Measurements from ENCODE around the gene UTP14A.

Gene UTP14A

GRCh38 chrX:129925305-129926092 is 19.5 kb downstream of the UTP14A start:
- Histone ChIP-seq H3K9me3 (ENCODE audit: control insufficient read depth in 1 of 2, low read length in 2 of 2) (no peaks in the 10 kb centered on the region), H3K4me3 (ENCODE audit: low read depth in 1 of 2, low read length in 2 of 2) (no peak overlapping the region), H3K36me3 (ENCODE audit: control insufficient read depth in 1 of 2, insufficient read depth in 2 of 2, low read length in 2 of 2) (peaks cover 7 to 46% of the 10 kb centered on the region in 2 donors), H3K4me1 (ENCODE audit: control insufficient read depth in 1 of 2, insufficient read depth in 2 of 2, low read length in 2 of 2) (no peaks in the 10 kb centered on the region), H3K27ac (ENCODE audit: low read depth, low read length) (no peak overlapping the region), H3K27me3 (ENCODE audit: control insufficient read depth in 1 of 2, insufficient read depth in 2 of 2, low read length in 2 of 2) (no peaks in the 10 kb centered on the region), H3K9ac (ENCODE audit: low read depth in 1 of 2, low read length in 2 of 2) (no peak overlapping the region)

GRCh38 chrX:129930941-129931410 is 25.0 kb downstream of the UTP14A start:
- Histone ChIP-seq H3K27ac (ENCODE audit: low read depth, low read length) (no peak overlapping the region), H3K36me3 (ENCODE audit: control insufficient read depth in 1 of 2, insufficient read depth in 2 of 2, low read length in 2 of 2) (peaks cover 7 to 19% of the 10 kb centered on the region in 2 donors), H3K9me3 (ENCODE audit: control insufficient read depth in 1 of 2, low read length in 2 of 2) (no peaks in the 10 kb centered on the region), H3K4me3 (ENCODE audit: low read depth in 1 of 2, low read length in 2 of 2) (peak overlapping the region; percentile 65 to 75), H3K9ac (ENCODE audit: low read depth in 1 of 2, low read length in 2 of 2) (peak overlapping the region; percentile 54 to 81), H3K27me3 (ENCODE audit: control insufficient read depth in 1 of 2, insufficient read depth in 2 of 2, low read length in 2 of 2) (no peaks in the 10 kb centered on the region), H3K4me1 (ENCODE audit: control insufficient read depth in 1 of 2, insufficient read depth in 2 of 2, low read length in 2 of 2) (no peaks in the 10 kb centered on the region)

- Histone ChIP-seq H3K4me3 (ENCODE audit: low read depth in 1 of 2, low read length in 2 of 2) (peak overlapping the region; percentile 66 to 75), H3K36me3 (ENCODE audit: control insufficient read depth in 1 of 2, insufficient read depth in 2 of 2, low read length in 2 of 2) (peaks cover 7 to 15% of the 10 kb centered on the region in 2 donors), H3K9ac (ENCODE audit: low read depth in 1 of 2, low read length in 2 of 2) (peak overlapping the region; percentile 54 to 81)
Measured at GRCh38 chrX:129931411-129932015, 25.5 kb downstream of the UTP14A start.

GRCh38 chrX:129932016-129932820 is 26.3 kb downstream of the UTP14A start:
- H3K9me3 ChIP-seq (ENCODE audit: control insufficient read depth in 1 of 2, low read length in 2 of 2), result no peaks in the 10 kb centered on the region
- H3K9ac ChIP-seq (ENCODE audit: low read depth in 1 of 2, low read length in 2 of 2), result peak overlapping the region; percentile 51 to 81
- peak overlapping the region; percentile 66 to 69 for H3K4me3 ChIP-seq (ENCODE audit: low read depth in 1 of 2, low read length in 2 of 2)
- H3K27me3 ChIP-seq (ENCODE audit: control insufficient read depth in 1 of 2, insufficient read depth in 2 of 2, low read length in 2 of 2), result no peaks in the 10 kb centered on the region
- H3K36me3 ChIP-seq (ENCODE audit: control insufficient read depth in 1 of 2, insufficient read depth in 2 of 2, low read length in 2 of 2), result peaks cover 4 to 8% of the 10 kb centered on the region in 2 donors
- peak overlapping the region; percentile 81 for H3K27ac ChIP-seq (ENCODE audit: low read depth, low read length)
- H3K4me1 ChIP-seq (ENCODE audit: control insufficient read depth in 1 of 2, insufficient read depth in 2 of 2, low read length in 2 of 2), result no peaks in the 10 kb centered on the region

More at GRCh38 chrX:129931411-129932015, 25.5 kb downstream of the UTP14A start:
- no peaks in the 10 kb centered on the region for H3K9me3 ChIP-seq (ENCODE audit: control insufficient read depth in 1 of 2, low read length in 2 of 2)
- no peaks in the 10 kb centered on the region for H3K4me1 ChIP-seq (ENCODE audit: control insufficient read depth in 1 of 2, insufficient read depth in 2 of 2, low read length in 2 of 2)
- peak overlapping the region; percentile 81 for H3K27ac ChIP-seq (ENCODE audit: low read depth, low read length)
- H3K27me3 ChIP-seq (ENCODE audit: control insufficient read depth in 1 of 2, insufficient read depth in 2 of 2, low read length in 2 of 2), result no peaks in the 10 kb centered on the region

GRCh38 chrX:129932821-129933321 is 26.9 kb downstream of the UTP14A start:
- no peaks in the 10 kb centered on the region for H3K27me3 ChIP-seq (ENCODE audit: control insufficient read depth in 1 of 2, insufficient read depth in 2 of 2, low read length in 2 of 2)
- H3K27ac ChIP-seq (ENCODE audit: low read depth, low read length), result no peak overlapping the region
- H3K4me1 ChIP-seq (ENCODE audit: control insufficient read depth in 1 of 2, insufficient read depth in 2 of 2, low read length in 2 of 2), result no peaks in the 10 kb centered on the region
- H3K9me3 ChIP-seq (ENCODE audit: control insufficient read depth in 1 of 2, low read length in 2 of 2), result no peaks in the 10 kb centered on the region
- H3K36me3 ChIP-seq (ENCODE audit: control insufficient read depth in 1 of 2, insufficient read depth in 2 of 2, low read length in 2 of 2), result peaks cover 4 to 5% of the 10 kb centered on the region in 2 donors
- peak overlapping the region; percentile 35 to 40 for H3K4me3 ChIP-seq (ENCODE audit: low read depth in 1 of 2, low read length in 2 of 2)
- H3K9ac ChIP-seq (ENCODE audit: low read depth in 1 of 2, low read length in 2 of 2), result peak overlapping the region in 1 of 2 donors; percentile 51

- no peak overlapping the region for H3K27ac ChIP-seq (ENCODE audit: low read depth, low read length)
- H3K4me1 ChIP-seq (ENCODE audit: control insufficient read depth in 1 of 2, insufficient read depth in 2 of 2, low read length in 2 of 2), result no peaks in the 10 kb centered on the region
- no peak overlapping the region for H3K4me3 ChIP-seq (ENCODE audit: low read depth in 1 of 2, low read length in 2 of 2)
- peaks cover 4 to 5% of the 10 kb centered on the region in 2 donors for H3K36me3 ChIP-seq (ENCODE audit: control insufficient read depth in 1 of 2, insufficient read depth in 2 of 2, low read length in 2 of 2)
- H3K9ac ChIP-seq (ENCODE audit: low read depth in 1 of 2, low read length in 2 of 2), result no peak overlapping the region
- no peaks in the 10 kb centered on the region for H3K9me3 ChIP-seq (ENCODE audit: control insufficient read depth in 1 of 2, low read length in 2 of 2)
- H3K27me3 ChIP-seq (ENCODE audit: control insufficient read depth in 1 of 2, insufficient read depth in 2 of 2, low read length in 2 of 2), result no peaks in the 10 kb centered on the region
Measured at GRCh38 chrX:129933700-129934099, 27.7 kb downstream of the UTP14A start.

GRCh38 chrX:129934461-129934860 is 28.5 kb downstream of the UTP14A start:
- H3K4me1 ChIP-seq (ENCODE audit: control insufficient read depth in 1 of 2, insufficient read depth in 2 of 2, low read length in 2 of 2), result no peaks in the 10 kb centered on the region
- H3K27ac ChIP-seq (ENCODE audit: low read depth, low read length), result no peak overlapping the region
- H3K4me3 ChIP-seq (ENCODE audit: low read depth in 1 of 2, low read length in 2 of 2), result no peak overlapping the region
- H3K9ac ChIP-seq (ENCODE audit: low read depth in 1 of 2, low read length in 2 of 2), result no peak overlapping the region
- peaks cover 0 to 5% of the 10 kb centered on the region in 2 donors for H3K36me3 ChIP-seq (ENCODE audit: control insufficient read depth in 1 of 2, insufficient read depth in 2 of 2, low read length in 2 of 2)
- H3K27me3 ChIP-seq (ENCODE audit: control insufficient read depth in 1 of 2, insufficient read depth in 2 of 2, low read length in 2 of 2), result no peaks in the 10 kb centered on the region
- H3K9me3 ChIP-seq (ENCODE audit: control insufficient read depth in 1 of 2, low read length in 2 of 2), result no peaks in the 10 kb centered on the region

GRCh38 chrX:129934952-129935351 is 29.0 kb downstream of the UTP14A start:
- Histone ChIP-seq H3K27ac (ENCODE audit: low read depth, low read length) (no peak overlapping the region), H3K9me3 (ENCODE audit: control insufficient read depth in 1 of 2, low read length in 2 of 2) (no peaks in the 10 kb centered on the region), H3K4me1 (ENCODE audit: control insufficient read depth in 1 of 2, insufficient read depth in 2 of 2, low read length in 2 of 2) (no peaks in the 10 kb centered on the region), H3K9ac (ENCODE audit: low read depth in 1 of 2, low read length in 2 of 2) (no peak overlapping the region), H3K4me3 (ENCODE audit: low read depth in 1 of 2, low read length in 2 of 2) (no peak overlapping the region), H3K27me3 (ENCODE audit: control insufficient read depth in 1 of 2, insufficient read depth in 2 of 2, low read length in 2 of 2) (no peaks in the 10 kb centered on the region), H3K36me3 (ENCODE audit: control insufficient read depth in 1 of 2, insufficient read depth in 2 of 2, low read length in 2 of 2) (peaks cover 0 to 2% of the 10 kb centered on the region in 2 donors)

- H3K27ac ChIP-seq (ENCODE audit: low read depth, low read length), result no peak overlapping the region
Measured at GRCh38 chrX:129938081-129938480, 32.1 kb downstream of the UTP14A start.

More at GRCh38 chrX:129938081-129938480, 32.1 kb downstream of the UTP14A start:
- Histone ChIP-seq H3K36me3 (ENCODE audit: control insufficient read depth in 1 of 2, insufficient read depth in 2 of 2, low read length in 2 of 2) (no peaks in the 10 kb centered on the region), H3K4me3 (ENCODE audit: low read depth in 1 of 2, low read length in 2 of 2) (no peak overlapping the region), H3K9ac (ENCODE audit: low read depth in 1 of 2, low read length in 2 of 2) (no peak overlapping the region), H3K27me3 (ENCODE audit: control insufficient read depth in 1 of 2, insufficient read depth in 2 of 2, low read length in 2 of 2) (no peaks in the 10 kb centered on the region), H3K4me1 (ENCODE audit: control insufficient read depth in 1 of 2, insufficient read depth in 2 of 2, low read length in 2 of 2) (no peaks in the 10 kb centered on the region), H3K9me3 (ENCODE audit: control insufficient read depth in 1 of 2, low read length in 2 of 2) (no peaks in the 10 kb centered on the region)
